SU-DHL-6 (cell line): Measurements from ENCODE around the gene CACNA2D1.

Source experiments
- H2AFZ ChIP-seq: fragments of 200-600 bp; sonication (generic); 2 replicates; pipeline ENCODE4 v1.6.1; 2014; ENCODE audit warnings: low read depth, mild to moderate bottlenecking, moderate library complexity, mixed read lengths, antibody characterized with exemption, low read length; ENCODE audit not compliant: severe bottlenecking
- H3F3A ChIP-seq: fragments of 200-600 bp; shearing (Covaris generic); 2 replicates; pipeline ENCODE4 v1.6.0; 2016; ENCODE audit warnings: antibody characterized with exemption, mild to moderate bottlenecking; ENCODE audit not compliant: insufficient read depth
- H3K27ac ChIP-seq: fragments of 200-600 bp; sonication (generic); 2 replicates; pipeline ENCODE4 v1.5.1; 2016; ENCODE audit warnings: low read depth, mild to moderate bottlenecking, low read length, moderate library complexity, mixed read lengths
- H3K27me3 ChIP-seq: fragments of 200-600 bp; sonication (generic), shearing (Covaris generic); 2 replicates; pipeline ENCODE4 v1.6.0; 2014; ENCODE audit warnings: mild to moderate bottlenecking, low read length
- H3K36me3 ChIP-seq: fragments of 200-600 bp; sonication (generic); 2 replicates; pipeline ENCODE4 v1.6.1; 2014; ENCODE audit warnings: mild to moderate bottlenecking, low read length, mixed read lengths
- H3K4me2 ChIP-seq: fragments of 300-600, 200-600 bp; shearing (Covaris generic), sonication (generic); 2 replicates; pipeline ENCODE4 v1.6.0; 2014; ENCODE audit warnings: low read length, low read depth, mild to moderate bottlenecking; ENCODE audit not compliant: poor library complexity, severe bottlenecking
- H3K4me3 ChIP-seq: fragments of 200-600 bp; sonication (generic); 2 replicates; pipeline ENCODE4 v1.5.1; 2014; ENCODE audit warnings: antibody characterized with exemption, low read length, mild to moderate bottlenecking, mixed read lengths; ENCODE audit not compliant: insufficient read depth, poor library complexity, severe bottlenecking
- H3K79me2 ChIP-seq: fragments of 200-600 bp; sonication (generic); 2 replicates; pipeline ENCODE4 v1.6.1; 2014; ENCODE audit warnings: mild to moderate bottlenecking, low read length, moderate library complexity; ENCODE audit not compliant: insufficient read depth
- H3K9ac ChIP-seq: fragments of 200-600 bp; sonication (generic); 2 replicates; pipeline ENCODE4 v1.7.0; 2014; ENCODE audit warnings: mild to moderate bottlenecking, low read length
- H3K9me2 ChIP-seq: fragments of 200-600 bp; sonication (generic); replicated peaks from 2 replicates; pipeline ENCODE4 v1.6.1; 2014; ENCODE audit warnings: low read length; ENCODE audit not compliant: insufficient read depth
- H3K9me3 ChIP-seq: fragments of 200-600 bp; sonication (generic); 2 replicates; pipeline ENCODE4 v1.6.1; 2014; ENCODE audit warnings: low read length, mixed read lengths; ENCODE audit not compliant: insufficient read depth
- H4K20me1 ChIP-seq: fragments of 200-600 bp; sonication (generic); 2 replicates; pipeline ENCODE4 v1.6.1; 2014; ENCODE audit warnings: low read depth, mild to moderate bottlenecking, antibody characterized with exemption, low read length, moderate library complexity, mixed read lengths
- CTCF ChIP-seq: fragments of 200-600 bp; sonication (generic); IDR thresholded peaks from one replicate; pipeline ENCODE4 v1.5.1; 2017; ENCODE audit warnings: antibody characterized with exemption, mild to moderate bottlenecking, low read length, moderate library complexity; ENCODE audit not compliant: insufficient read depth, poor library complexity, severe bottlenecking
- EZH2phosphoT487 ChIP-seq: fragments of 200-600 bp; sonication (generic), shearing (Covaris generic); conservative IDR thresholded peaks from 2 replicates; pipeline ENCODE4 v1.6.1; 2018; ENCODE audit warnings: mild to moderate bottlenecking, antibody characterized with exemption, low read length, moderate library complexity, mixed read lengths

CACNA2D1 gene

GRCh38 chr7:82032901-82033300 lies 410.7 kb downstream of the CACNA2D1 start:
- Histone ChIP-seq H3K79me2 (no peaks in the 10 kb centered on the region), H3K4me2 (no peak overlapping the region), H3K9ac (no peak overlapping the region), H3K27me3 (no peaks in the 10 kb centered on the region), H3K9me3 (no peaks in the 10 kb centered on the region), H2AFZ (no peak overlapping the region), H4K20me1 (no peaks in the 10 kb centered on the region), H3K36me3 (no peaks in the 10 kb centered on the region), H3K27ac (no peak overlapping the region), H3K4me3 (no peak overlapping the region), H3F3A (no peaks in the 10 kb centered on the region), H3K9me2 (no peaks in the 10 kb centered on the region)
- no peak for TF ChIP-seq EZH2phosphoT487
- no peak for TF ChIP-seq CTCF

GRCh38 chr7:82029236-82029913 lies 414.2 kb downstream of the CACNA2D1 start:
- Histone ChIP-seq H3F3A (no peaks in the 10 kb centered on the region), H3K27me3 (no peaks in the 10 kb centered on the region), H3K4me3 (no peak overlapping the region), H3K36me3 (no peaks in the 10 kb centered on the region), H3K4me2 (no peak overlapping the region), H3K9me3 (no peaks in the 10 kb centered on the region), H4K20me1 (no peaks in the 10 kb centered on the region), H3K9me2 (no peaks in the 10 kb centered on the region), H3K79me2 (no peaks in the 10 kb centered on the region), H3K9ac (no peak overlapping the region), H2AFZ (no peak overlapping the region), H3K27ac (no peak overlapping the region)
- no peak for TF ChIP-seq CTCF
- TF ChIP-seq EZH2phosphoT487, result no peak

GRCh38 chr7:82028097-82028496 lies 415.5 kb downstream of the CACNA2D1 start:
- Histone ChIP-seq H4K20me1 (no peaks in the 10 kb centered on the region), H3K27ac (no peak overlapping the region), H3K9me2 (no peaks in the 10 kb centered on the region), H2AFZ (no peak overlapping the region), H3K9ac (no peak overlapping the region), H3K9me3 (no peaks in the 10 kb centered on the region), H3K36me3 (no peaks in the 10 kb centered on the region), H3K4me3 (no peak overlapping the region), H3K79me2 (no peaks in the 10 kb centered on the region), H3K4me2 (no peak overlapping the region), H3K27me3 (no peaks in the 10 kb centered on the region), H3F3A (no peaks in the 10 kb centered on the region)
- TF ChIP-seq EZH2phosphoT487 (no peak), CTCF (no peak)
